HUES64 (cell line): Measurements from ENCODE around the gene PDCD2L.
"Not testable (repeated sequence)": the region's sequence is repeated elsewhere in the genome, so short reads cannot be mapped to it uniquely, and the experiment has no call there.

Experiments
- H3K27ac ChIP-seq: 2 replicates; pipeline ENCODE4 v1.7.0; 2013; ENCODE audit warnings: low read depth, low read length, inconsistent platforms
- H3K27me3 ChIP-seq: 2 replicates; pipeline ENCODE4 v1.6.1; 2013; ENCODE audit warnings: mild to moderate bottlenecking, low read length; ENCODE audit not compliant: insufficient read depth
- H3K36me3 ChIP-seq: 2 replicates; pipeline ENCODE4 v1.6.1; 2013; ENCODE audit warnings: mild to moderate bottlenecking, low read length; ENCODE audit not compliant: insufficient read depth
- H3K4me1 ChIP-seq: 2 replicates; pipeline ENCODE4 v1.6.1; 2013; ENCODE audit warnings: mild to moderate bottlenecking, low read length, moderate library complexity; ENCODE audit not compliant: insufficient read depth
- H3K4me3 ChIP-seq: 2 replicates; pipeline ENCODE4 v1.5.1; 2013; ENCODE audit warnings: mild to moderate bottlenecking, low read length, moderate library complexity
- H3K9ac ChIP-seq: 2 replicates; pipeline ENCODE4 v1.6.1; 2013; ENCODE audit warnings: mild to moderate bottlenecking, low read depth, low read length
- H3K9me3 ChIP-seq: 2 replicates; pipeline ENCODE4 v1.6.1; 2013; ENCODE audit warnings: low read depth, low read length; ENCODE audit not compliant: insufficient read depth
- WGBS: fragments of 150-250, 120-280 bp; methylation state at CpG from one replicate; pipeline ENCODE4 v1.1.7; 2013; ENCODE audit warnings: missing lambda C conversion rate; 5-methylcytosine and 5-hydroxymethylcytosine counted together

The PDCD2L gene

DNA sequence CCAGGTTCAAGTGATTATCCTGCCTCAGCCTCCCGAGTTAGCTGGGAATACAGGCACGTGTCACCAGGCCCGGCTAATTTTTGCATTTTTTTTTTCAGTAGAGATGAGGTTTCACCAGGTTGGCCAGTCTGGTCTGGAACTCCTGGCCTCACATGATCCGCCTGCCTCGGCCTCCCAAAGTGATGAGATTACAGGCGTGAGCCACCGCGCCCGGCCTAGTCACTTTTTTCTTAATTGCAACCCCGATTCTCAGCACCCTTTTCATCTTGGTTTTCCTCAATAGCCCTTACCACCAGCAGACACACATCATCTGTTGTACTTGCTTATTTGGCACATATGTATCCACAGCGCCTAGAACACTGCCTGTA is 39.8 kb upstream of the PDCD2L start:
- peaks cover 11% of the 10 kb centered on the region for H3K4me1 ChIP-seq
- WGBS = 84% methylated on average over 11 of the region's 11 CpGs
- peaks cover 32% of the 10 kb centered on the region for H3K36me3 ChIP-seq
- peak overlapping the region; percentile 97 for H3K4me3 ChIP-seq
- peak overlapping the region; percentile 25; the same call in 1 of the 2 replicates for H3K9ac ChIP-seq
- no peaks in the 10 kb centered on the region for H3K9me3 ChIP-seq
- H3K27me3 ChIP-seq = no peaks in the 10 kb centered on the region
- H3K27ac ChIP-seq = no peak overlapping the region; the same call in 1 of the 2 replicates

GRCh38 chr19:34364830-34365462 is 39.3 kb upstream of the PDCD2L start, which contains the start of gene GPI:
TSS of gene GPI (plus strand) at chr19:34365196. CDS start at chr19:34365267, 71 bp downstream.
- Histone ChIP-seq H3K4me1 (peaks cover 8% of the 10 kb centered on the region), H3K27me3 (no peaks in the 10 kb centered on the region), H3K4me3 (peak within 1 kb of the TSS; percentile 97), H3K9me3 (no peaks in the 10 kb centered on the region), H3K9ac (peak within 1 kb of the TSS; percentile 86), H3K27ac (peak within 1 kb of the TSS; percentile 70), H3K36me3 (peaks cover 37% of the 10 kb centered on the region)
- WGBS = 3% methylated on average over 67 of the region's 67 CpGs

DNA sequence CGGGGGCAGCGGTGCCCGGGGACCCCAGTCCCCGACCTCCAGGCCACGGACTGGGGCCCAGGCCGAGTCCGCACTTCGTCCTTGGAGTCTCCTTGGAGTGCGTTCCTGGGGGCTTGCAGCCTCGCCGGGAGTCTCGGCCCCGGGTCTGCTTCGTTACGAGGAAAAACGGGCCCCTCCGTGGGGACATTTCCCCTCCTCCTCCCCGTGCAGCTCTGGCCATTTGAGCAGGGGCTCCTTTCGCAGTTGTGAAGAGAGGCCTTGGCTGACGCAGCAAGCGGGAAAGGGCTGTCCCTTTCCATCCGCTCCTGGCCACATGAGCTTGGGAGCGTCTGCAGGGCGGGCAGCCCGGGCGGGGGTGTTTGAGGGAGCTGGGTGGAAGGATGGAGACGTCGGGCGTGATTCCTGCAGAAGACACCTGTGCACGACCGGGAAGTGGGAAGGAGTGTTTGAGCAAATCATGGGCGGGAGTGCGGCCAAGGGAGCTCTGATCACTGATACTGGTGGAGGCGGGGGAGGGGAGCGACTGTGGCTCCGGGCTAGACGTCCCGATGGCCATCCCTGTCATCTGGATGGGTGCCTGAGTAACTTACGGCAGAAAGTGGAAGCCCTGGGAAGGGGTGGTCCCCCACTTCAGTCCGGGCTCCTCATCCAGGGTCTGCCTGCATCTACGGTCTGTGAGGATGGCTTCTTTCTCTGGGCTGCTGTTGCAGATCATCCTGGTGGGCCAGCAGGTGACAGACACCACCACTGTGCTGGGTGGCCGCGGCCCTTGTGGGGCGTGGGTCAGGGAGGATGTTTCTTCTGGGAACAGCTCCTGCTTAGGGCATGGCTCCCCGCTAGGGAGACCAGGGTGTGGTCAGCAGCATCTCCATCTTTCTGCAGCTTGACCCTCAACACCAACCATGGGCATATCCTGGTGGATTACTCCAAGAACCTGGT is 38.5 kb upstream of the PDCD2L start:
- WGBS = 11% methylated on average over 45 of the region's 45 CpGs
- Histone ChIP-seq H3K36me3 (peaks cover 44% of the 10 kb centered on the region), H3K4me3 (peak overlapping the region; percentile 97), H3K9me3 (no peaks in the 10 kb centered on the region), H3K4me1 (peaks cover 6% of the 10 kb centered on the region), H3K9ac (peak overlapping the region; percentile 86), H3K27ac (peak overlapping the region; percentile 70), H3K27me3 (no peaks in the 10 kb centered on the region)

GRCh38 chr19:34366738-34367623 is 37.2 kb upstream of the PDCD2L start:
- peaks cover 52% of the 10 kb centered on the region for H3K36me3 ChIP-seq
- no peak overlapping the region for H3K27ac ChIP-seq
- 96% methylated on average over 9 of the region's 10 CpGs for WGBS
- H3K4me1 ChIP-seq = peaks cover 6% of the 10 kb centered on the region
- H3K9ac ChIP-seq = no peak overlapping the region
- peak overlapping the region; percentile 97; the same call in 1 of the 2 replicates for H3K4me3 ChIP-seq
- no peaks in the 10 kb centered on the region for H3K27me3 ChIP-seq
- no peaks in the 10 kb centered on the region for H3K9me3 ChIP-seq

- Histone ChIP-seq H3K4me1 (peaks cover 6% of the 10 kb centered on the region), H3K27ac (no peak overlapping the region), H3K9me3 (no peaks in the 10 kb centered on the region), H3K4me3 (no peak overlapping the region), H3K36me3 (peaks cover 57% of the 10 kb centered on the region), H3K27me3 (no peaks in the 10 kb centered on the region), H3K9ac (no peak overlapping the region)
- WGBS = 93% methylated on average over 8 of the region's 8 CpGs
Measured at GRCh38 chr19:34367624-34367957, 36.6 kb upstream of the PDCD2L start.

GRCh38 chr19:34368338-34368737 is 35.9 kb upstream of the PDCD2L start:
- H3K27ac ChIP-seq = no peak overlapping the region
- no peaks in the 10 kb centered on the region for H3K27me3 ChIP-seq
- H3K9ac ChIP-seq = no peak overlapping the region
- H3K4me1 ChIP-seq = peaks cover 6% of the 10 kb centered on the region; the same call in 1 of the 2 replicates
- WGBS = 97% methylated on average over 10 of the region's 10 CpGs
- no peak overlapping the region for H3K4me3 ChIP-seq
- peaks cover 61% of the 10 kb centered on the region for H3K36me3 ChIP-seq
- H3K9me3 ChIP-seq = no peaks in the 10 kb centered on the region

GRCh38 chr19:34369166-34369565 is 35.0 kb upstream of the PDCD2L start:
- peaks cover 67% of the 10 kb centered on the region for H3K36me3 ChIP-seq
- H3K9ac ChIP-seq, H3K27me3 ChIP-seq, H3K9me3 ChIP-seq, H3K4me3 ChIP-seq, H3K4me1 ChIP-seq, H3K27ac ChIP-seq: not testable (repeated sequence)
- 95% methylated on average over 10 of the region's 10 CpGs for WGBS

- Histone ChIP-seq H3K4me1 (peaks cover 4% of the 10 kb centered on the region; the same call in 1 of the 2 replicates), H3K4me3 (no peak overlapping the region), H3K27ac (no peak overlapping the region), H3K27me3 (no peaks in the 10 kb centered on the region), H3K36me3 (peaks cover 76% of the 10 kb centered on the region), H3K9me3 (no peaks in the 10 kb centered on the region), H3K9ac (no peak overlapping the region)
- whole genome bisulfite sequencing = 96% methylated on average over 8 of the region's 8 CpGs
Measured at GRCh38 chr19:34370117-34370516, 34.1 kb upstream of the PDCD2L start.

GRCh38 chr19:34370983-34371382 is 33.2 kb upstream of the PDCD2L start:
- Histone ChIP-seq H3K27ac (no peak overlapping the region), H3K9me3 (no peaks in the 10 kb centered on the region), H3K36me3 (peaks cover 84% of the 10 kb centered on the region), H3K9ac (no peak overlapping the region), H3K4me3 (no peak overlapping the region), H3K4me1 (peaks cover 4% of the 10 kb centered on the region; the same call in 1 of the 2 replicates), H3K27me3 (no peaks in the 10 kb centered on the region)
- WGBS = 93% methylated on average over 4 of the region's 4 CpGs

- H3K27ac ChIP-seq = no peak overlapping the region
- H3K36me3 ChIP-seq = peaks cover 85% of the 10 kb centered on the region
- H3K9ac ChIP-seq = no peak overlapping the region
- no peak overlapping the region for H3K4me3 ChIP-seq
- H3K9me3 ChIP-seq = no peaks in the 10 kb centered on the region
- 95% methylated on average over 9 of the region's 11 CpGs for WGBS
- no peaks in the 10 kb centered on the region for H3K4me1 ChIP-seq
- H3K27me3 ChIP-seq = no peaks in the 10 kb centered on the region
Measured at GRCh38 chr19:34373601-34374288, 30.5 kb upstream of the PDCD2L start.
